HepG2 (cell line): Measurements from ENCODE around the gene FLYWCH1. TPM values are rescaled to one million over a fixed set of nuclear protein-coding genes. Genes with fewer than 3 reads are reported as not detected.
A peak's percentile ranks its signal among the peaks of the same experiment; 100 is the strongest.

Experiments
- ARID2 ChIP-seq: sonication (generic); formaldehyde crosslinking; IDR thresholded peaks from 2 replicates; pipeline ENCODE4 v1.8.1; 2022; ENCODE audit warnings: mild to moderate bottlenecking, missing genetic modification reagents, borderline replicate concordance
- CBX2 ChIP-seq, 2 experiments: fragments of 200-600 bp in 1 of 2; sonication (generic); formaldehyde crosslinking in 1 of 2; IDR thresholded peaks; 2 replicates each; pipeline versions ENCODE4 v1.7.0 to v1.8.1; 2018 to 2022; ENCODE audit warnings: low read depth in 2 of 2, low read length in 1 of 2, mild to moderate bottlenecking in 1 of 2, missing genetic modification reagents in 1 of 2
- CC2D1A ChIP-seq: sonication (generic); formaldehyde crosslinking; IDR thresholded peaks from 2 replicates; pipeline ENCODE4 v1.8.1; 2023; ENCODE audit warnings: mild to moderate bottlenecking, missing genetic modification reagents
- DNMT1 ChIP-seq: sonication (generic); formaldehyde crosslinking; IDR thresholded peaks from 2 replicates; pipeline ENCODE4 v1.5.1; 2020; ENCODE audit warnings: mild to moderate bottlenecking, missing genetic modification reagents
- ERF ChIP-seq: IDR thresholded peaks from 2 replicates; pipeline ENCODE4 v1.6.1; 2018; ENCODE audit warnings: missing biosample characterization, missing genetic modification reagents
- FOXM1 ChIP-seq: sonication (generic); formaldehyde crosslinking; IDR thresholded peaks from 2 replicates; pipeline ENCODE4 v1.5.0; 2020; ENCODE audit warnings: missing genetic modification reagents
- KLF16 ChIP-seq, 2 experiments: sonication (generic) in 1 of 2; formaldehyde crosslinking in 1 of 2; IDR thresholded peaks; 2 replicates each; pipeline versions ENCODE4 v1.6.1 to v1.8.0; 2016 to 2023; ENCODE audit warnings: missing genetic modification reagents in 2 of 2, missing compliant biosample characterization in 1 of 2
- MED1 ChIP-seq: sonication (generic); formaldehyde crosslinking; IDR thresholded peaks from 2 replicates; pipeline ENCODE4 v1.4.0; 2020; ENCODE audit warnings: missing genetic modification reagents
- RFX5 ChIP-seq: IDR thresholded peaks from 2 replicates; pipeline ENCODE4 v1.6.1; 2011; ENCODE audit warnings: low read depth, low read length, improper control_type of control experiment
- SATB2 ChIP-seq: sonication (generic); formaldehyde crosslinking; IDR thresholded peaks from 2 replicates; pipeline ENCODE4 v1.5.0; 2020; ENCODE audit warnings: missing genetic modification reagents
- SETDB1 ChIP-seq: sonication (generic); formaldehyde crosslinking; IDR thresholded peaks from 2 replicates; pipeline ENCODE4 v1.5.1; 2020; ENCODE audit warnings: missing genetic modification reagents, mild to moderate bottlenecking, borderline replicate concordance
- TCF12 ChIP-seq, 2 experiments: fragments of 450-650 bp in 1 of 2; sonication (generic) in 1 of 2; formaldehyde crosslinking in 1 of 2; IDR thresholded peaks; 2 replicates each; pipeline versions ENCODE4 v1.6.1 to v1.8.0; 2017 to 2022; ENCODE audit warnings: antibody characterized with exemption in 1 of 2, mild to moderate bottlenecking in 1 of 2, missing genetic modification reagents in 1 of 2, moderate library complexity in 1 of 2
- YY1 ChIP-seq: IDR thresholded peaks from 2 replicates; pipeline ENCODE4 v1.6.1; 2011; ENCODE audit warnings: low read length, low read depth, moderate library complexity, mild to moderate bottlenecking; ENCODE audit not compliant: insufficient read depth, insufficient replicate concordance
- ZFP37 ChIP-seq: sonication (generic); formaldehyde crosslinking; IDR thresholded peaks from 2 replicates; pipeline ENCODE4 v1.4.0; 2020; ENCODE audit warnings: missing genetic modification reagents, borderline replicate concordance
- ZKSCAN1 ChIP-seq: fragments of 150-350 bp; IDR thresholded peaks from 2 replicates; pipeline ENCODE4 v1.6.1; 2014; ENCODE audit warnings: low read length
- ZNF207 ChIP-seq: fragments of 450-650 bp; IDR thresholded peaks from 2 replicates; pipeline ENCODE4 v1.6.1; 2016; ENCODE audit warnings: antibody characterized with exemption, borderline replicate concordance
- ZNF33B ChIP-seq: sonication (generic); formaldehyde crosslinking; IDR thresholded peaks from 2 replicates; pipeline ENCODE4 v1.5.1; 2020; ENCODE audit warnings: mild to moderate bottlenecking, missing genetic modification reagents
- ZNF34 ChIP-seq: sonication (generic); formaldehyde crosslinking; IDR thresholded peaks from 2 replicates; pipeline ENCODE4 v1.4.0; 2020; ENCODE audit warnings: mild to moderate bottlenecking, missing genetic modification reagents, borderline replicate concordance
- ZNF446 ChIP-seq: sonication (generic); formaldehyde crosslinking; IDR thresholded peaks from 2 replicates; pipeline ENCODE4 v1.5.0; 2020; ENCODE audit warnings: mild to moderate bottlenecking, missing genetic modification reagents
- ZNF569 ChIP-seq: sonication (generic); formaldehyde crosslinking; IDR thresholded peaks from 2 replicates; pipeline ENCODE4 v1.5.0; 2020; ENCODE audit warnings: mild to moderate bottlenecking, missing genetic modification reagents, moderate library complexity, borderline replicate concordance
- polyA plus RNA-seq, 8 experiments: library from polyadenylated mRNA; depleted of rRNA in 3 of 8; stranded (reverse) in 7 of 8; unstranded in 1 of 8; fragments of >200 nt; fragmentation: Illumina TruSeq in 4 of 8; extraction: Trizol in 4 of 8; gene quantifications; 2 replicates each; pipeline versions ENCODE4 v1.2.1 to v1.2.3, GENCODE V29; 2011 to 2016; ENCODE audit warnings: low read depth in 4 of 8, missing spikeins in 1 of 8, mixed read lengths in 1 of 8; ENCODE audit not compliant: insufficient read depth in 1 of 8
- total RNA-seq, 5 experiments: library from RNA; depleted of rRNA; stranded (reverse); fragments of >200 nt; fragmentation: Illumina TruSeq; extraction: Trizol; gene quantifications; 2 replicates each; pipeline ENCODE4 v1.2.3, GENCODE V29; 2016; ENCODE audit warnings: low read depth in 1 of 5
- TF ChIP-seq, protein P1 (sequence below): sonication (generic); formaldehyde crosslinking; IDR thresholded peaks from 2 replicates; pipeline ENCODE4 v1.5.0; 2020; ENCODE audit warnings: missing genetic modification reagents
- TF ChIP-seq, protein P2 (sequence below): sonication (generic); formaldehyde crosslinking; IDR thresholded peaks from 2 replicates; pipeline ENCODE4 v1.8.1; 2023; ENCODE audit warnings: mild to moderate bottlenecking, missing genetic modification reagents

Gene FLYWCH1
- total and polyA plus RNA-seq, 2 of the 13 experiments (the other 11 are each of a cell fraction or from before 2014, with no cell fraction given): 7.3 to 12.4 TPM

DNA sequence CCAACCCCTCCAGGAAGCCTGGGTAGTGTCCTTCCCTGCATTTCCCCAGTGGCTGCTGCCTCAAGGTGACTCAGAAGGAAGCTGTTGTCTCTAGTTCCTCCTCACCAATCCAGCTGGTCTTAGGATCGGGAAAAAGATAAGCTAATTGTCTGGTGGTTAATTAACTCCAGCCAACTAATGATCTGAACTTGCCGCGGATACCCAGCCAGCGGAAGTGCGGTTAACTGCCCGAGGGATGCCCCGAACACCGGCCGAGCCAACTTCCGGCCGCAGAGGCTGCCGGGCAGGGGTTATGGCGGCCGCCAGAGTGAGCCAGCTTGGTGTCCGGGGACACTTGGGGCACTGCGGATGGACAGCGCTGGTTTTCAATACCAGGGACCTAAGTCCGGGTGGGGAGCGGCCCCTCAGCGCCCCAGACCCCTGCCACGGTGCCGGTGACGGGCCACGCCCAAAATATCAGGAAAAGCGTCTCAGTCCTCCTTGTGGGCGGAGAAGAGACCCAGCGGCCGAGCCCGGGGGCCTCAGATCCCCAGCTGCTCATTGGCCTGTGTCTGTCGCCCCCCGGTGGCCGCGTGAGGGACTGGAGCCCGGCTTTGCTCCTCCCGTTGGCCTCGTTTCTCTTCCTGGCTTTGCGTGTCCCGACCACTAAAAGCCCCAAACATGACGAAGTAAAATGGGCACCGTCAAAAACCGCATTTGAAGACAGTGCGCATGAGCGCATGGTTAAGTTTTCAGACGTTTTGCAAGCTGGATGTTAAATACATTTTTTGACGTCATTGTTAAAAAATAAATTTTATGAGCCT is 43.5 kb upstream of the FLYWCH1 start (continued):
- TF ChIP-seq YY1: peak; percentile 97
- TF ChIP-seq ERF (CRISPR knock-in tag): no peak
- TF ChIP-seq KLF16 (CRISPR knock-in tag; IDR thresholded peaks at IDR 0.05): peak in 1 of 2 experiments; percentile 88; a peak in 2 of 4 replicates
- no peak for TF ChIP-seq TCF12 (IDR thresholded peaks at IDR 0.05)
- TF ChIP-seq TCF12 (CRISPR knock-in tag; IDR thresholded peaks at IDR 0.05): 0 out of 2 replicates have a peak, but pooled peaks have one; percentile 29
- peak; percentile 54; the same call in 1 of the 2 replicates for TF ChIP-seq MED1 (CRISPR knock-in tag)
- TF ChIP-seq DNMT1: peak; percentile 59; the same call in 1 of the 2 replicates
- TF ChIP-seq, protein P1, sequence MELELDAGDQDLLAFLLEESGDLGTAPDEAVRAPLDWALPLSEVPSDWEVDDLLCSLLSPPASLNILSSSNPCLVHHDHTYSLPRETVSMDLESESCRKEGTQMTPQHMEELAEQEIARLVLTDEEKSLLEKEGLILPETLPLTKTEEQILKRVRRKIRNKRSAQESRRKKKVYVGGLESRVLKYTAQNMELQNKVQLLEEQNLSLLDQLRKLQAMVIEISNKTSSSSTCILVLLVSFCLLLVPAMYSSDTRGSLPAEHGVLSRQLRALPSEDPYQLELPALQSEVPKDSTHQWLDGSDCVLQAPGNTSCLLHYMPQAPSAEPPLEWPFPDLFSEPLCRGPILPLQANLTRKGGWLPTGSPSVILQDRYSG (CRISPR knock-in tag): no peak
- TF ChIP-seq ZNF207: no peak
- peak; percentile 54; the same call in 1 of the 2 replicates for TF ChIP-seq ZNF34
- TF ChIP-seq SATB2 (CRISPR knock-in tag): no peak; the same call in 1 of the 2 replicates
- TF ChIP-seq SETDB1 (CRISPR knock-in tag): peak; percentile 40
- peak; percentile 55 for TF ChIP-seq ARID2 (CRISPR knock-in tag)
- TF ChIP-seq CBX2 (IDR thresholded peaks at IDR 0.05; ENCODE audit: low read depth, low read length): no peak
- no peak for TF ChIP-seq CBX2 (CRISPR knock-in tag; IDR thresholded peaks at IDR 0.05; ENCODE audit: low read depth)
- 0 out of 2 replicates have a peak, but pooled peaks have one; percentile 25 for TF ChIP-seq ZNF33B
- no peak for TF ChIP-seq ZNF569 (CRISPR knock-in tag)
- TF ChIP-seq ZNF446: no peak
- TF ChIP-seq CC2D1A: 0 out of 2 replicates have a peak, but pooled peaks have one; percentile 77
- no peak for TF ChIP-seq ZKSCAN1
- no peak for TF ChIP-seq RFX5
- TF ChIP-seq, protein P2, sequence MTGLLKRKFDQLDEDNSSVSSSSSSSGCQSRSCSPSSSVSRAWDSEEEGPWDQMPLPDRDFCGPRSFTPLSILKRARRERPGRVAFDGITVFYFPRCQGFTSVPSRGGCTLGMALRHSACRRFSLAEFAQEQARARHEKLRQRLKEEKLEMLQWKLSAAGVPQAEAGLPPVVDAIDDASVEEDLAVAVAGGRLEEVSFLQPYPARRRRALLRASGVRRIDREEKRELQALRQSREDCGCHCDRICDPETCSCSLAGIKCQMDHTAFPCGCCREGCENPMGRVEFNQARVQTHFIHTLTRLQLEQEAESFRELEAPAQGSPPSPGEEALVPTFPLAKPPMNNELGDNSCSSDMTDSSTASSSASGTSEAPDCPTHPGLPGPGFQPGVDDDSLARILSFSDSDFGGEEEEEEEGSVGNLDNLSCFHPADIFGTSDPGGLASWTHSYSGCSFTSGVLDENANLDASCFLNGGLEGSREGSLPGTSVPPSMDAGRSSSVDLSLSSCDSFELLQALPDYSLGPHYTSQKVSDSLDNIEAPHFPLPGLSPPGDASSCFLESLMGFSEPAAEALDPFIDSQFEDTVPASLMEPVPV (CRISPR knock-in tag): no peak; the same call in 1 of the 2 replicates
- no peak; the same call in 1 of the 2 replicates for TF ChIP-seq ZFP37 (CRISPR knock-in tag)
- TF ChIP-seq FOXM1 (CRISPR knock-in tag): no peak
